Stimulated activated naive CD8-positive, alpha-beta T cell treated with anti-CD3 and anti-CD28 coated beads, Interleukin-15, amount 100 ng/mL, for 72 hours (primary cell): ENCODE results near the gene ZDHHC12.

ENCODE experiments used
- ATAC-seq: fragments of 150-1000 bp; cut with Tn5 transposase; 2 replicates; pipeline ENCODE4 v1.10.0; 2021; ENCODE audit warnings: mild to moderate bottlenecking, moderate library complexity
- DNase-seq, 2 donors: peaks; one replicate each; pipeline ENCODE4 v3.0.0; 2021 to 2022
- H3K27ac Mint-ChIP-seq, 2 donors: one replicate each; pipeline ENCODE4 v1.8.0; 2022; ENCODE audit warnings: mild to moderate bottlenecking in 2 of 2, mixed read lengths in 2 of 2, moderate library complexity in 2 of 2
- H3K27me3 Mint-ChIP-seq: one replicate; pipeline ENCODE4 v1.8.0; 2022; ENCODE audit warnings: mixed read lengths
- H3K4me1 Mint-ChIP-seq: one replicate; pipeline ENCODE4 v1.8.0; 2022; ENCODE audit warnings: mild to moderate bottlenecking, mixed read lengths
- H3K4me3 Mint-ChIP-seq, 2 donors: one replicate each; pipeline ENCODE4 v1.8.0; 2022; ENCODE audit warnings: mild to moderate bottlenecking in 2 of 2, mixed read lengths in 2 of 2, moderate library complexity in 1 of 2
- H3K9me3 Mint-ChIP-seq, 2 donors: one replicate each; pipeline ENCODE4 v1.8.0; 2022; ENCODE audit warnings: mixed read lengths in 2 of 2

Gene ZDHHC12

GRCh38 chr9:128720841-128721486 lies 3.0 kb downstream of the ZDHHC12 start:
- Mint-ChIP-seq H3K27me3 (no peaks in the 10 kb centered on the region), H3K4me1 (peaks cover 48% of the 10 kb centered on the region), H3K4me3 (no peak overlapping the region), H3K9me3 (no peaks in the 10 kb centered on the region), H3K27ac (no peak overlapping the region)
- ATAC-seq (no peak), DNase-seq (no peak)

DNA sequence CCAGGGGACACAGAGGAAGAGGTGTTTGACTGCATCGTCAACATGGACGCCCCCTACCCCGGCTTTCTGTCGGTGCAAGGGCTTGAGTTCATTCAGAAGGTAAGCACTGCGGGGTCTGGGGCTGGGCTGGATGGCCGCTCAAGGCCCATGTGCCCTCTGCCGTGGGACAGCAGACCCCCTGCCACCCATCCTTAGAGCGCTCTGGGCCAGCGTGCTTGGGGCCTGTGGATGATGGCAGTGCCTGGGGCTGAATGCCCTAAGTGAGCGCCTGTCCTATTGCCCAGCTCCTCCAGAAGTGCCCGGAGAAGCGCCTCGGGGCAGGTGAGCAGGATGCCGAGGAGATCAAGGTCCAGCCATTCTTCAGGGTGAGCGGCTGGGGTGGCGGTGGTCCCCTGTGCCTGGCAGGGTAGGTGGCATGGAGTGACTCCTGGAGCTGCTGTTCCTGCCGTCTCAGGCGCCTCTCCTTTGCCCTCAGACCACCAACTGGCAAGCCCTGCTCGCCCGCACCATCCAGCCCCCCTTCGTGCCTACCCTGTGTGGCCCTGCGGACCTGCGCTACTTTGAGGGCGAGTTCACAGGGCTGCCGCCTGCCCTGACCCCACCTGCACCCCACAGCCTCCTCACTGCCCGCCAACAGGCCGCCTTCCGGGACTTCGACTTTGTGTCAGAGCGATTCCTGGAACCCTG lies 3.9 kb downstream of the ZDHHC12 start:
- Mint-ChIP-seq H3K9me3 (no peaks in the 10 kb centered on the region), H3K27ac (no peak overlapping the region), H3K4me3 (no peak overlapping the region), H3K4me1 (peaks cover 39% of the 10 kb centered on the region), H3K27me3 (no peaks in the 10 kb centered on the region)
- ATAC-seq: no peak
- DNase-seq: no peak

GRCh38 chr9:128718475-128718874 lies 5.5 kb downstream of the ZDHHC12 start:
- H3K27ac Mint-ChIP-seq: no peak overlapping the region
- DNase-seq (no peak), ATAC-seq (no peak)
- no peak overlapping the region for H3K4me3 Mint-ChIP-seq
- H3K27me3 Mint-ChIP-seq: no peaks in the 10 kb centered on the region
- peaks cover 26% of the 10 kb centered on the region for H3K4me1 Mint-ChIP-seq
- no peaks in the 10 kb centered on the region for H3K9me3 Mint-ChIP-seq

DNA sequence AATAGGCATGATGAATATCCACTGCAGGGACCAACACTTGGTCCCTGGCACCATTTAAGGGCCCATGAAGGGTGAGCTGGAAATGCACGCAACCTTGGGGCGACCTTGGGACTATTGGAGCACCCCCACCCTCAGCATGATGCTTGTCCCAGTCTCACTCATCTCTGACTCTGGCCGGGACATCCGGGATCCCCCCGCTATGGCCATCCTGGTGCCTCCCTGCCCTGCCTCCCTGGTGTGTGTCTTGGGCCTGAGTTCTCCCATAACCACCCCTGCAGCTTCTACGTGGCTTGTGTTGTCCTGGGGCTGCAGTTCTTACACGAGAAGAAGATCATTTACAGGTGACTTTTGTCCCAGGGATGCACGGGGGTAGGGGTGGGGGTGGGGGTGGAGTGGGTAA lies 5.9 kb downstream of the ZDHHC12 start:
- H3K4me1 Mint-ChIP-seq: peaks cover 22% of the 10 kb centered on the region
- ATAC-seq (no peak), DNase-seq (no peak)
- no peak overlapping the region for H3K4me3 Mint-ChIP-seq
- no peaks in the 10 kb centered on the region for H3K9me3 Mint-ChIP-seq
- no peaks in the 10 kb centered on the region for H3K27me3 Mint-ChIP-seq
- H3K27ac Mint-ChIP-seq: no peak overlapping the region

DNA sequence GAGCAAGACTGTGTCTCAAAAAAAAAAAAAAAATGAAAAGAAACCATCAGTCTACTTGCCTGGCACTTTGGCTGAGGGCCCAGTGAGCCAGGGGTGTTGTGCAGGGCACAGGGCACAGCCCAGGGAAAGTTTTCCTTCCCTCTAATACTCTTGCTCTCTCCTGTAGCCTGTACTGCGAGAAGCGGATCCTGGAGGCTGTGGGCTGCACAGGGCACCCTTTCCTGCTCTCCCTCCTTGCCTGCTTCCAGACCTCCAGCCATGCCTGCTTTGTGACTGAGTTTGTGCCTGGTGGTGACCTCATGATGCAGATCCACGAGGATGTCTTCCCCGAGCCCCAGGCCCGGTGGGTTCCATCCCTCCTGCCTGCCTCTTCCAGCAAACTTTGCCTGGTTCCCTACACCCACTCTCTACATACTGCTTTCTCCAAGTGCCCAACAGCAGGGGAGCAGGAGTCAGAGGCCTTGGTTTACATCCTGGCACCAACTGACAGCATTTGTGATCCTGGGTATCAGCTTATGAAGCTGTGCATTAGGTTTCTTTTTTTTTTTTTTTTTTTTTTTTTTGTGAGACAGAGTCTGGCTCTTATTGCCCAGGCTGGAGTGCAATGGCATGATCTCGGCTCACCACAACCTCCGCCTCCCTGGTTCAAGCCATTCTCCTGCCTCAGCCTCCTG lies 7.2 kb downstream of the ZDHHC12 start:
- Mint-ChIP-seq H3K27me3 (no peaks in the 10 kb centered on the region), H3K27ac (peak overlapping the region; percentile 5 to 44), H3K4me1 (peaks cover 9% of the 10 kb centered on the region), H3K9me3 (no peaks in the 10 kb centered on the region), H3K4me3 (no peak overlapping the region)
- ATAC-seq: no peak
- no peak for DNase-seq

DNA sequence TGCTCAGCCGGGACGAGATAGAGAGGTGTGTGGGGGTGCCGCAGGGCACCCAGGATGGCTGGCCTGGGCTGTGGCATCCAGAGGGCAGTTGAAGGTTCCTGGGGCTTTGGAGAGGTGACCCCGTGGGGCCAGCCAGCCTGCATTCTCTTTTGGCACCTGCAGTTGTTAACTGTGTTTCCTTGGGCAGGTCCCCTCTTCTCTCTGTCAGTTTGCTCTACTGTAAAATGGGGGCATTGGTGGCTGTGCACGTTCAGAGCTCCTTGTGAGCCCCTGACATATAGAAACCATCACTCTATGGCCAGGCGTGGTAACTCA lies 8.5 kb downstream of the ZDHHC12 start:
- Mint-ChIP-seq H3K27me3 (no peaks in the 10 kb centered on the region), H3K4me3 (no peak overlapping the region), H3K4me1 (no peaks in the 10 kb centered on the region), H3K9me3 (no peaks in the 10 kb centered on the region), H3K27ac (peak overlapping the region in 1 of 2 donors; percentile 74)
- ATAC-seq (no peak), DNase-seq (no peak)

DNA sequence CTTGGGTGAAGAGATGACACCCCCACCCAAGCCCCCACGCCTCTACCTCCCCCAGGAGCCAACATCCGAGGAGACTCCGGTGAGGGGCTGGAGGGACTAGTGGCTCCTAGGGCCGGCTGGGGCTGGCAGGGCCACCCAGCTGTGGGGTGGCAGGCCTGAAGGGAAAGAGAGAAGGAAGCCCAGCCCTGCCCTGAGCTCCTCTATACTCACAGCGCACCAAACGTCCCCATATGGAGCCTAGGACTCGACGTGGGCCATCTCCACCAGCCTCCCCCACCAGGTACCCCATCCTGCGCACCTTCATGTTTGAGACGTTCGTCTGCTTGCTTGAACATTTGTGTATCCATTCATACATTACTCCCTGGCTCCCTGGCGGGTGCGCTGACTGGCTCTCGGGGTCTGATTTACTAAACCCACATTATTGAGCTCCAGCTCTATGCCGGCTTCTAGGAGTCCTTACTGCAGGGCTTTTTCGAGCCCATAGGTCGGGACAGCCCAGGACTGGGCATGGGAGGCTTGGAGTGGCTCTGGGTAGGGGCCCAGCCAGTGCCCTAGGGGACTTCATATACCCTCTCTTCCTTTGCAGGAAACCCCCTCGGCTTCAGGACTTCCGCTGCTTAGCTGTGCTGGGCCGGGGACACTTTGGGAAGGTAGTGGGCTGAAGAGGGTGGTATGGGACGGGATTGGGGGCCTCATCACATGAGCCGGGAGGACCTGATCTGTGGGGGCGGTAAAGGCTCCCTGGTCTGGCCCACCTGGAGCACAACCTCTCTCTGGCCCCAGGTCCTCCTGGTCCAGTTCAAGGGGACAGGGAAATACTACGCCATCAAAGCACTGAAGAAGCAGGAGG lies 9.1 kb downstream of the ZDHHC12 start:
- ATAC-seq (no peak), DNase-seq (no peak)
- H3K27ac Mint-ChIP-seq: peak overlapping the region in 1 of 2 donors; percentile 54
- H3K4me1 Mint-ChIP-seq: no peaks in the 10 kb centered on the region
- no peaks in the 10 kb centered on the region for H3K9me3 Mint-ChIP-seq
- no peak overlapping the region for H3K4me3 Mint-ChIP-seq
- H3K27me3 Mint-ChIP-seq: no peaks in the 10 kb centered on the region

GRCh38 chr9:128713941-128714573 lies 9.9 kb downstream of the ZDHHC12 start:
- Mint-ChIP-seq H3K4me1 (no peaks in the 10 kb centered on the region), H3K4me3 (no peak overlapping the region), H3K27me3 (no peaks in the 10 kb centered on the region), H3K27ac (peak overlapping the region in 1 of 2 donors; percentile 34), H3K9me3 (no peaks in the 10 kb centered on the region)
- DNase-seq: no peak
- ATAC-seq: no peak

DNA sequence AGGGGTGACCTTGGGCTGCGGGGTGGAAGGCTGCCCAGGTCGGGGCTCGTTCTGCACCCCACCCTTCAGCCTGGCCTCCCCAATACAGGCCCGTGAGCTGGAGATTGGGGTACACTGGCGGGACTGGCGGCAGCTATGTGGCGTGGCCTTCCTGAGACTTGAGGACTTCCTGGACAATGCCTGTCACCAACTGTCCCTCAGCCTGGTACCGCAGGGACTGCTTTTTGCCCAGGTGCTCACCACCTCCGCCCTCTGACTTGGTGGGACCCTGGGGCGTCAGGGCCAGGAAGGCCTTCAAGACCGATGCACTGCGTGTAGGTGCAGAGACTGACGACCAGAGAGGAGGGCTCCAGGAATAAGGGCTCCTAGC lies 10.5 kb downstream of the ZDHHC12 start:
- DNase-seq: no peak
- Mint-ChIP-seq H3K4me3 (no peak overlapping the region), H3K4me1 (no peaks in the 10 kb centered on the region), H3K9me3 (no peaks in the 10 kb centered on the region), H3K27ac (no peak overlapping the region), H3K27me3 (no peaks in the 10 kb centered on the region)
- no peak for ATAC-seq

- Mint-ChIP-seq H3K27me3 (no peaks in the 10 kb centered on the region), H3K9me3 (no peaks in the 10 kb centered on the region), H3K4me1 (no peaks in the 10 kb centered on the region), H3K4me3 (no peak overlapping the region), H3K27ac (no peak overlapping the region)
- no peak for ATAC-seq
- no peak for DNase-seq
These were observed 11.2 kb downstream of the ZDHHC12 start for GRCh38 chr9:128712451-128713410.

GRCh38 chr9:128707446-128707845 lies 16.5 kb downstream of the ZDHHC12 start:
- no peaks in the 10 kb centered on the region for H3K27me3 Mint-ChIP-seq
- ATAC-seq (no peak), DNase-seq (no peak)
- peaks cover 12% of the 10 kb centered on the region for H3K4me1 Mint-ChIP-seq
- H3K4me3 Mint-ChIP-seq: no peak overlapping the region
- H3K27ac Mint-ChIP-seq: peak overlapping the region in 1 of 2 donors; percentile 12
- no peaks in the 10 kb centered on the region for H3K9me3 Mint-ChIP-seq

- Mint-ChIP-seq H3K4me1 (peaks cover 16% of the 10 kb centered on the region), H3K27ac (no peak overlapping the region), H3K9me3 (no peaks in the 10 kb centered on the region), H3K4me3 (no peak overlapping the region), H3K27me3 (no peaks in the 10 kb centered on the region)
- DNase-seq (no peak), ATAC-seq (no peak)
These were observed 17.1 kb downstream of the ZDHHC12 start for GRCh38 chr9:128706671-128707381.

- DNase-seq: no peak
- no peak for ATAC-seq
- H3K27me3 Mint-ChIP-seq: no peaks in the 10 kb centered on the region
- H3K9me3 Mint-ChIP-seq: no peaks in the 10 kb centered on the region
- no peak overlapping the region for H3K4me3 Mint-ChIP-seq
- no peak overlapping the region for H3K27ac Mint-ChIP-seq
- peaks cover 21% of the 10 kb centered on the region for H3K4me1 Mint-ChIP-seq
These were observed 17.9 kb downstream of the ZDHHC12 start for GRCh38 chr9:128706045-128706444.
